ENCODE results near the gene RPL13. TPM values are rescaled to one million over a fixed set of nuclear protein-coding genes. Genes with fewer than 3 reads are reported as not detected.

Gene RPL13
- total RNA-seq, 1 donor from 2014 or later = 8,204 TPM

GRCh38 chr16:89613231-89613953, 52.9 kb downstream of the RPL13 start, which contains the start of gene DPEP1:
Gene DPEP1, plus strand, starts transcription at chr16:89613642. Its CDS starts 16,769 bp downstream, at chr16:89630411.
- intact Hi-C loops (cut with DNase I) = no loop called here
- no peaks in the 10 kb centered on the region for H3K4me1 ChIP-seq
- DNase-seq (ENCODE audit: extremely low spot score in 2 of 2) = no peak
- no peaks in the 10 kb centered on the region for H3K9me3 ChIP-seq
- H3K4me3 ChIP-seq = no peak within 1 kb of the TSS
- H3K27me3 ChIP-seq = no peaks in the 10 kb centered on the region
- TF ChIP-seq POLR2A (IDR thresholded peaks at IDR 0.05) (no peak), POLR2AphosphoS5 (IDR thresholded peaks at IDR 0.05; ENCODE audit: insufficient read depth in 1 of 2, low read depth in 1 of 2) (no peak), CTCF (IDR thresholded peaks at IDR 0.05) (no peak)
- H3K36me3 ChIP-seq = no peaks in the 10 kb centered on the region
- no peak within 1 kb of the TSS for H3K27ac ChIP-seq

GRCh38 chr16:89613954-89614459, 53.5 kb downstream of the RPL13 start:
- intact Hi-C loops (cut with DNase I) = no loop called here
- Histone ChIP-seq H3K36me3 (no peaks in the 10 kb centered on the region), H3K4me3 (no peak overlapping the region), H3K27ac (no peak overlapping the region), H3K9me3 (no peaks in the 10 kb centered on the region), H3K27me3 (no peaks in the 10 kb centered on the region), H3K4me1 (no peaks in the 10 kb centered on the region)
- TF ChIP-seq POLR2A (IDR thresholded peaks at IDR 0.05) (no peak), POLR2AphosphoS5 (IDR thresholded peaks at IDR 0.05; ENCODE audit: insufficient read depth in 1 of 2, low read depth in 1 of 2) (no peak), CTCF (IDR thresholded peaks at IDR 0.05) (no peak)
- DNase-seq (ENCODE audit: extremely low spot score in 2 of 2) = no peak

Small RNA genes within 50 kb of the gene (small RNA-seq; reads per million reads assigned to genes)
- gene SNORD68 = not detected

Other genes with a start within 250 kb of the RPL13 start
- gene ANKRD11, start 70.1 kb upstream of the RPL13 start, total RNA-seq = 135 TPM
- 119 TPM for gene SPG7, start 52.3 kb upstream of the RPL13 start, total RNA-seq
- gene CPNE7, start 15.1 kb downstream of the RPL13 start, total RNA-seq = 4.9 TPM
- gene DPEP1, start 53.0 kb downstream of the RPL13 start, total RNA-seq = not detected
- 117 TPM for gene CHMP1A, start 97.0 kb downstream of the RPL13 start, total RNA-seq
- 5.2 TPM for gene SPATA33, start 97.2 kb downstream of the RPL13 start, total RNA-seq
- 44.0 TPM for gene CDK10, start 126.0 kb downstream of the RPL13 start, total RNA-seq
- gene SPATA2L, start 141.0 kb downstream of the RPL13 start, total RNA-seq = 16.2 TPM
- 10.1 TPM for gene VPS9D1, start 160.2 kb downstream of the RPL13 start, total RNA-seq
- 57.0 TPM for gene ZNF276, start 160.9 kb downstream of the RPL13 start, total RNA-seq